H7 (cell line): ENCODE results near the gene MXI1. TPM values are rescaled to one million over a fixed set of nuclear protein-coding genes. Genes with fewer than 3 reads are reported as not detected.
"Not testable (repeated sequence)": the region's sequence is repeated elsewhere in the genome, so short reads cannot be mapped to it uniquely, and the experiment has no call there.

Experiments used
- DNase-seq: peaks from one replicate; pipeline ENCODE4 v3.0.0; 2012
- H3K27me3 ChIP-seq: 2 replicates; pipeline ENCODE4 v1.6.0; 2011; ENCODE audit warnings: mild to moderate bottlenecking, low read length; ENCODE audit not compliant: control insufficient read depth, insufficient read depth
- H3K36me3 ChIP-seq: replicated peaks from 2 replicates; pipeline ENCODE4 v1.5.1; 2011; ENCODE audit warnings: low read length; ENCODE audit not compliant: control insufficient read depth, insufficient read depth
- H3K4me3 ChIP-seq: 2 replicates; pipeline ENCODE4 v1.5.1; 2011; ENCODE audit warnings: low read depth, mild to moderate bottlenecking, control low read depth, low read length, moderate library complexity; ENCODE audit not compliant: insufficient read depth
- total RNA-seq: library from RNA; depleted of rRNA; stranded (reverse); fragments of >200 nt; shearing (Covaris generic); gene quantifications from 2 replicates; pipeline ENCODE4 v1.2.3, GENCODE V29; 2014

Gene MXI1
- total RNA-seq, 1 experiment from 2014 or later = 9.2 TPM

GRCh38 chr10:110226926-110227641 is 19.7 kb downstream of the MXI1 start:
- H3K36me3 ChIP-seq = no peaks in the 10 kb centered on the region
- peak overlapping the region; percentile 76 for H3K4me3 ChIP-seq
- H3K27me3 ChIP-seq = peaks cover 2% of the 10 kb centered on the region; the same call in 1 of the 2 replicates
- DNase-seq = peak; percentile 75

GRCh38 chr10:110228066-110228465 is 20.7 kb downstream of the MXI1 start:
- Histone ChIP-seq H3K36me3 (no peaks in the 10 kb centered on the region), H3K4me3 (no peak overlapping the region), H3K27me3 (peaks cover 2% of the 10 kb centered on the region; the same call in 1 of the 2 replicates)
- DNase-seq = no peak

GRCh38 chr10:110229155-110229554 is 21.8 kb downstream of the MXI1 start:
- no peaks in the 10 kb centered on the region for H3K36me3 ChIP-seq
- DNase-seq = no peak
- H3K27me3 ChIP-seq = peaks cover 2% of the 10 kb centered on the region; the same call in 1 of the 2 replicates
- no peak overlapping the region for H3K4me3 ChIP-seq

GRCh38 chr10:110233846-110234245 is 26.4 kb downstream of the MXI1 start:
- Histone ChIP-seq H3K27me3 (no peaks in the 10 kb centered on the region), H3K36me3 (no peaks in the 10 kb centered on the region)
- DNase-seq = no peak

GRCh38 chr10:110237894-110238480 is 30.6 kb downstream of the MXI1 start:
- no peak overlapping the region for H3K4me3 ChIP-seq
- no peaks in the 10 kb centered on the region for H3K27me3 ChIP-seq
- DNase-seq = no peak
- H3K36me3 ChIP-seq = no peaks in the 10 kb centered on the region

More at GRCh38 chr10:110233846-110234245, 26.4 kb downstream of the MXI1 start:
- no peak overlapping the region for H3K4me3 ChIP-seq

- H3K4me3 ChIP-seq = no peak overlapping the region
- no peak for DNase-seq
- no peaks in the 10 kb centered on the region for H3K36me3 ChIP-seq
- H3K27me3 ChIP-seq = no peaks in the 10 kb centered on the region
Observed at GRCh38 chr10:110239892-110240291, 32.5 kb downstream of the MXI1 start.

- DNase-seq = no peak
- H3K36me3 ChIP-seq = no peaks in the 10 kb centered on the region
- no peak overlapping the region for H3K4me3 ChIP-seq
- no peaks in the 10 kb centered on the region for H3K27me3 ChIP-seq
Observed at GRCh38 chr10:110241407-110241806, 34.0 kb downstream of the MXI1 start.

GRCh38 chr10:110241841-110242240 is 34.4 kb downstream of the MXI1 start:
- Histone ChIP-seq H3K4me3 (no peak overlapping the region), H3K27me3 (no peaks in the 10 kb centered on the region), H3K36me3 (no peaks in the 10 kb centered on the region)
- DNase-seq = no peak

GRCh38 chr10:110242511-110242910 is 35.1 kb downstream of the MXI1 start:
- no peak overlapping the region for H3K4me3 ChIP-seq
- no peaks in the 10 kb centered on the region for H3K27me3 ChIP-seq
- H3K36me3 ChIP-seq = no peaks in the 10 kb centered on the region
- DNase-seq = no peak

- H3K36me3 ChIP-seq = no peaks in the 10 kb centered on the region
- H3K27me3 ChIP-seq = no peaks in the 10 kb centered on the region
- no peak for DNase-seq
- H3K4me3 ChIP-seq = no peak overlapping the region
Observed at GRCh38 chr10:110244550-110244949, 37.1 kb downstream of the MXI1 start.

GRCh38 chr10:110247833-110248232 is 40.4 kb downstream of the MXI1 start:
- H3K4me3 ChIP-seq, DNase-seq, H3K27me3 ChIP-seq, H3K36me3 ChIP-seq: not testable (repeated sequence)

GRCh38 chr10:110249489-110249888 is 42.1 kb downstream of the MXI1 start:
- H3K36me3 ChIP-seq, H3K4me3 ChIP-seq, H3K27me3 ChIP-seq, DNase-seq: not testable (repeated sequence)

GRCh38 chr10:110251392-110251791 is 44.0 kb downstream of the MXI1 start:
- DNase-seq, H3K4me3 ChIP-seq, H3K27me3 ChIP-seq, H3K36me3 ChIP-seq: not testable (repeated sequence)

GRCh38 chr10:110252151-110252550 is 44.7 kb downstream of the MXI1 start:
- no peaks in the 10 kb centered on the region for H3K27me3 ChIP-seq
- no peak for DNase-seq

GRCh38 chr10:110254467-110254866 is 47.1 kb downstream of the MXI1 start:
- no peak for DNase-seq
- Histone ChIP-seq H3K27me3 (no peaks in the 10 kb centered on the region), H3K36me3 (no peaks in the 10 kb centered on the region), H3K4me3 (no peak overlapping the region)

More at GRCh38 chr10:110252151-110252550, 44.7 kb downstream of the MXI1 start:
- Histone ChIP-seq H3K4me3 (no peak overlapping the region), H3K36me3 (no peaks in the 10 kb centered on the region)
